GM12892 (cell line): ENCODE data around the gene KRTAP1-5.
"Not testable (repeated sequence)": the region's sequence is repeated elsewhere in the genome, so short reads cannot be mapped to it uniquely, and the experiment has no call there.

ENCODE experiments used
- DNase-seq: peaks from one replicate; pipeline ENCODE4 v3.0.0; 2011; ENCODE audit not compliant: insufficient read length
- FAIRE-seq: peaks from 2 replicates; lab custom pipeline; 2011; peaks lifted over from hg19 to GRCh38; lab: Jason Lieb, UNC
- POLR2A ChIP-seq: IDR thresholded peaks from 2 replicates; pipeline ENCODE4 v1.6.1; 2011; ENCODE audit warnings: low read depth, low read length, control low read depth
- POLR2AphosphoS5 ChIP-seq: IDR thresholded peaks from 2 replicates; pipeline ENCODE4 v1.6.1; 2011; ENCODE audit warnings: low read depth, low read length, control low read depth
- TAF1 ChIP-seq: IDR thresholded peaks from 2 replicates; pipeline ENCODE4 v1.6.1; 2011; ENCODE audit warnings: low read depth, mild to moderate bottlenecking, control low read depth, low read length, borderline replicate concordance

The KRTAP1-5 gene

GRCh38 chr17:41012326-41013120 lies 14.5 kb downstream of the KRTAP1-5 start:
- FAIRE-seq (no peak), DNase-seq (no peak)
- TF ChIP-seq TAF1 = no peak
- no peak for TF ChIP-seq POLR2AphosphoS5
- no peak for TF ChIP-seq POLR2A

- TF ChIP-seq TAF1 = no peak
- no peak for FAIRE-seq
- DNase-seq = no peak
These were observed 16.6 kb downstream of the KRTAP1-5 start for GRCh38 chr17:41010441-41010840.

- FAIRE-seq (no peak), DNase-seq (no peak)
- TF ChIP-seq POLR2A = no peak
- no peak for TF ChIP-seq POLR2AphosphoS5
- no peak for TF ChIP-seq TAF1
These were observed 17.1 kb downstream of the KRTAP1-5 start for GRCh38 chr17:41009936-41010335.

- no peak for FAIRE-seq
- TF ChIP-seq TAF1 (no peak), POLR2A (no peak), POLR2AphosphoS5 (no peak)
These were observed 17.7 kb downstream of the KRTAP1-5 start for GRCh38 chr17:41009301-41009760.

GRCh38 chr17:41008811-41009210 lies 18.2 kb downstream of the KRTAP1-5 start, which contains the start of gene KRTAP3-1:
Gene KRTAP3-1 (minus strand): TSS chr17:41009128. CDS start chr17:41009074, 54 bp downstream.
- no peak for DNase-seq
- TF ChIP-seq POLR2AphosphoS5 (no peak), POLR2A (no peak), TAF1 (no peak)
- no peak for FAIRE-seq

More at GRCh38 chr17:41009301-41009760, 17.7 kb downstream of the KRTAP1-5 start:
- no peak for DNase-seq

- no peak for TF ChIP-seq POLR2AphosphoS5
- TF ChIP-seq TAF1 = no peak
- TF ChIP-seq POLR2A = no peak
- DNase-seq (no peak), FAIRE-seq (no peak)
These were observed 22.6 kb downstream of the KRTAP1-5 start for GRCh38 chr17:41004397-41004796.

GRCh38 chr17:41003926-41004325 lies 23.1 kb downstream of the KRTAP1-5 start:
- FAIRE-seq (no peak), DNase-seq (no peak)
- TF ChIP-seq POLR2A (no peak), TAF1 (no peak), POLR2AphosphoS5 (no peak)

- TF ChIP-seq POLR2A = no peak
- FAIRE-seq (no peak), DNase-seq (no peak)
These were observed 24.2 kb downstream of the KRTAP1-5 start for GRCh38 chr17:41002814-41003213.

- no peak for TF ChIP-seq POLR2A
- no peak for TF ChIP-seq TAF1
- TF ChIP-seq POLR2AphosphoS5 = no peak
- FAIRE-seq (no peak), DNase-seq (no peak)
These were observed 25.2 kb downstream of the KRTAP1-5 start for GRCh38 chr17:41001795-41002194.

- DNase-seq, FAIRE-seq: not testable (repeated sequence)
These were observed 27.4 kb downstream of the KRTAP1-5 start, which contains the start of gene KRTAP3-2 for GRCh38 chr17:40999563-40999962. Gene KRTAP3-2 (minus strand): TSS chr17:40999906. CDS start chr17:40999853, 53 bp downstream.

- FAIRE-seq = no peak
These were observed 29.6 kb downstream of the KRTAP1-5 start for GRCh38 chr17:40997361-40997760.

GRCh38 chr17:40996829-40997228 lies 30.2 kb downstream of the KRTAP1-5 start:
- DNase-seq = no peak
- no peak for TF ChIP-seq POLR2AphosphoS5
- TF ChIP-seq POLR2A = no peak
- TF ChIP-seq TAF1 = no peak
- FAIRE-seq = no peak

More at GRCh38 chr17:40997361-40997760, 29.6 kb downstream of the KRTAP1-5 start:
- DNase-seq = no peak
- TF ChIP-seq TAF1 = no peak
- TF ChIP-seq POLR2A = no peak
- no peak for TF ChIP-seq POLR2AphosphoS5

GRCh38 chr17:40995116-40995515 lies 31.9 kb downstream of the KRTAP1-5 start:
- FAIRE-seq = no peak
- TF ChIP-seq POLR2A (no peak), TAF1 (no peak), POLR2AphosphoS5 (no peak)
- no peak for DNase-seq
